Loucy (cell line): Measurements from ENCODE around the gene RRH.
A peak's percentile ranks its signal among the peaks of the same experiment; 100 is the strongest.

Experiments
- H2AFZ ChIP-seq: fragments of 200-600 bp; sonication (generic); 2 replicates; pipeline ENCODE4 v1.6.0; 2016; ENCODE audit warnings: antibody characterized with exemption, mild to moderate bottlenecking, low read length, moderate library complexity
- H3F3A ChIP-seq: fragments of 200-600 bp; 2 replicates; pipeline ENCODE4 v1.6.0; 2016; ENCODE audit warnings: antibody characterized with exemption, low read depth, mild to moderate bottlenecking
- H3K27me3 ChIP-seq: fragments of 200-600 bp; sonication (generic); 2 replicates; pipeline ENCODE4 v1.6.1; 2014; ENCODE audit warnings: low read length, mild to moderate bottlenecking; ENCODE audit not compliant: insufficient read depth, poor library complexity, severe bottlenecking
- H3K36me3 ChIP-seq: fragments of 200-600 bp; sonication (generic); 2 replicates; pipeline ENCODE4 v1.6.1; 2016; ENCODE audit warnings: low read length; ENCODE audit not compliant: insufficient read depth
- H3K4me1 ChIP-seq: fragments of 200-600 bp; sonication (generic); 2 replicates; pipeline ENCODE4 v1.5.1; 2014; ENCODE audit warnings: low read length, mild to moderate bottlenecking; ENCODE audit not compliant: insufficient read depth, poor library complexity, severe bottlenecking
- H3K4me2 ChIP-seq: fragments of 200-600 bp; sonication (generic); 2 replicates; pipeline ENCODE4 v1.6.0; 2014; ENCODE audit warnings: antibody characterized with exemption, low read length, low read depth, mild to moderate bottlenecking; ENCODE audit not compliant: poor library complexity, severe bottlenecking
- H3K4me3 ChIP-seq: fragments of 200-600 bp; sonication (generic); 2 replicates; pipeline ENCODE4 v1.5.1; 2014; ENCODE audit warnings: low read length, mild to moderate bottlenecking, mixed read lengths; ENCODE audit not compliant: poor library complexity, severe bottlenecking
- H3K79me2 ChIP-seq: fragments of 200-600 bp; sonication (generic); 2 replicates; pipeline ENCODE4 v1.6.1; 2014; ENCODE audit warnings: low read length; ENCODE audit not compliant: insufficient read depth
- H3K9ac ChIP-seq: fragments of 200-600 bp; sonication (generic); 2 replicates; pipeline ENCODE4 v1.6.0; 2014; ENCODE audit warnings: mild to moderate bottlenecking, low read depth, low read length, moderate library complexity; ENCODE audit not compliant: poor library complexity, severe bottlenecking
- H3K9me2 ChIP-seq: fragments of 200-600 bp; sonication (generic); replicated peaks from 2 replicates; pipeline ENCODE4 v1.6.1; 2016; ENCODE audit warnings: low read depth, low read length, mixed read lengths
- H3K9me3 ChIP-seq: fragments of 200-600 bp; sonication (generic); 2 replicates; pipeline ENCODE4 v1.6.1; 2014; ENCODE audit warnings: mild to moderate bottlenecking, antibody characterized with exemption, low read length, low read depth; ENCODE audit not compliant: insufficient read depth
- H4K20me1 ChIP-seq: fragments of 200-600 bp; sonication (generic); 2 replicates; pipeline ENCODE4 v1.6.0; 2014; ENCODE audit warnings: antibody characterized with exemption, low read length, mild to moderate bottlenecking; ENCODE audit not compliant: insufficient read depth, poor library complexity, severe bottlenecking
- CTCF ChIP-seq: fragments of 200-600 bp; sonication (generic); conservative IDR thresholded peaks from 2 replicates; pipeline ENCODE4 v1.5.1; 2014; ENCODE audit warnings: mild to moderate bottlenecking, antibody characterized with exemption, low read length
- EZH2phosphoT487 ChIP-seq: fragments of 200-600 bp; IDR thresholded peaks from 2 replicates; pipeline ENCODE4 v1.6.1; 2018; ENCODE audit warnings: antibody characterized with exemption, mild to moderate bottlenecking, moderate library complexity, borderline replicate concordance

The RRH gene

DNA sequence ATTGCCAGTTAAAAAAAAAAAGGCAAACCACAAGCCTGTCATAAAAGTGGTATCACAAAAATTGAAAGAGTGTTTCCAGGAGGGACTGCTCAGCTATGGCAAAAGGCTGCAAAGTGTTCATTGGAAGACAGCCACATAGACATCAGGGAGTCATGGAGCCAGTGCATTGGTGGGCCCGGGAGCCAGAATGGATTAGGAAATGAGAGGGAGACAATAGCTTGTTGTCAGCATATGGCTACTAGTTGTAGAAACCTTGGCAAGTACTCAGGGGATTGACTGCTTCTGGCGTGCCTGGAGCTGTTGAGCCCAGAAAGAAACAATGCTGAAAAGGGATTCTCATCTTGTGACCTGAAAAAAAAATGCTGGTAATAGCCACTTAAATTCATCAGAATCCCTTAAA is 7.2 kb upstream of the RRH start:
- peaks cover 45% of the 10 kb centered on the region for H3K4me1 ChIP-seq
- H3K4me3 ChIP-seq: peak overlapping the region; percentile 59
- peaks cover 37% of the 10 kb centered on the region for H4K20me1 ChIP-seq
- no peaks in the 10 kb centered on the region for H3K9me2 ChIP-seq
- TF ChIP-seq EZH2phosphoT487 (no peak), CTCF (no peak)
- H3K79me2 ChIP-seq: peaks cover 62% of the 10 kb centered on the region
- no peaks in the 10 kb centered on the region for H3F3A ChIP-seq
- H3K36me3 ChIP-seq: peaks cover 45% of the 10 kb centered on the region
- peak overlapping the region; percentile 42 for H3K9ac ChIP-seq
- no peak overlapping the region for H2AFZ ChIP-seq
- H3K4me2 ChIP-seq: peak overlapping the region; percentile 80
- H3K9me3 ChIP-seq: no peaks in the 10 kb centered on the region
- H3K27me3 ChIP-seq: no peaks in the 10 kb centered on the region

GRCh38 chr4:109821185-109821584 is 6.6 kb upstream of the RRH start:
- no peaks in the 10 kb centered on the region for H3F3A ChIP-seq
- no peak overlapping the region for H2AFZ ChIP-seq
- peaks cover 45% of the 10 kb centered on the region for H3K36me3 ChIP-seq
- peaks cover 37% of the 10 kb centered on the region for H4K20me1 ChIP-seq
- peak overlapping the region; percentile 80 for H3K4me2 ChIP-seq
- H3K4me1 ChIP-seq: peaks cover 44% of the 10 kb centered on the region
- TF ChIP-seq EZH2phosphoT487 (no peak), CTCF (no peak)
- no peak overlapping the region for H3K9ac ChIP-seq
- H3K9me3 ChIP-seq: no peaks in the 10 kb centered on the region
- no peaks in the 10 kb centered on the region for H3K27me3 ChIP-seq
- H3K4me3 ChIP-seq: peak overlapping the region; percentile 59
- H3K79me2 ChIP-seq: peaks cover 56% of the 10 kb centered on the region
- H3K9me2 ChIP-seq: no peaks in the 10 kb centered on the region

DNA sequence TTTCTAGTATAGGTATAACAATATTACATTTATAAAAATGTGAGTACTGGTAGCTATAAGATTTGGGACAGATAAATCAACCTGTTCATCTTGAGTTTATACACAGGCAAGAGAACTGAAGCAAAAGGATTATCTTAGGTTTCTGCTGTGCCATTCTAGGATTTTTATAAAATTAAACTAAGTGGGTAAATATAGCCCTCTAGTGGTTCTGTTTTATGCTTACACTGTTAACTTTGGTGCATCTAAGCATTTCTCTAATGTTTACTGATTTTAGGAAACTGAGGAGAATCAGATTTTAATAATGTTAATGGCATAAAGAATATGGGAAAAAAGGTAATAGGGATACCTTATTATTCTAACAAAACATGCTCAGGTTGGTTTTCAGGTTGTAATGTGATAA is 1.1 kb upstream of the RRH start:
- Histone ChIP-seq H3K27me3 (no peaks in the 10 kb centered on the region), H3K9me3 (no peaks in the 10 kb centered on the region), H3K9me2 (no peaks in the 10 kb centered on the region), H3K36me3 (peaks cover 28% of the 10 kb centered on the region; the same call in 1 of the 2 replicates), H3K4me1 (peaks cover 3% of the 10 kb centered on the region), H3K79me2 (0 out of 2 replicates have a peak, but pooled peaks cover under 1% of the 10 kb centered on the region), H3K9ac (no peak overlapping the region), H3K4me3 (no peak overlapping the region), H2AFZ (no peak overlapping the region), H3K4me2 (no peak overlapping the region), H4K20me1 (no peaks in the 10 kb centered on the region), H3F3A (no peaks in the 10 kb centered on the region)
- TF ChIP-seq EZH2phosphoT487 (no peak), CTCF (peak; percentile 72)
